ENCODE results near the gene AP4S1.
"Not testable (repeated sequence)": the region's sequence is repeated elsewhere in the genome, so short reads cannot be mapped to it uniquely, and the experiment has no call there.

AP4S1 gene

GRCh38 chr14:31090883-31091764 lies 65.7 kb downstream of the AP4S1 start:
- DNase-seq: peak; percentile 9

DNA sequence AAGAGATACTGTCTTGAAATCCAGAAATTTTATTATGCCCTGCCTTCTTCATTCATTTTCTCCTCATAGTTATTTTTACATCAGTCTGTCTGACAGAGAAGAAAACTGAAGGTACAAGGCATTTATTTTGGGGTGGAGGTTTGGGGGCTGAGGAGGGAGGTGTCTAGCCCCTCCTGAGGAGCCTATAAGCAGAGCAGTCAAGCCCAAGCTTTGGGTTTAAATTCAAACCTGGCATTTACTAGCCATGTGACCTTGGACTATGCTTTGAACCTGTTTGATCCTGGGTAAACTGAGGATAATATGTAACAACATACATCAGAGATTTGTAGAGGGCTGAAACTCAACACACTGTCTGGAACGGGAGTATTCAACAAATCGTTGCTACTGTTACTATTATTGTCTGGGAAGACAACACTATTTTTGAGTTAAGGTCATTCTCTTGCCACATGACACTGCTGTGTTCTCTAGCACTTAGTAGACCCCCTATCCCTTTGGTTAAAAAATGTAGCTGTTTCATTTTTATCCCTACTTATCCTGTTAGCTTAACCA lies 66.8 kb downstream of the AP4S1 start:
- DNase-seq: no peak

- not testable (repeated sequence) for DNase-seq
Observed at GRCh38 chr14:31093884-31094839, 68.7 kb downstream of the AP4S1 start.

DNA sequence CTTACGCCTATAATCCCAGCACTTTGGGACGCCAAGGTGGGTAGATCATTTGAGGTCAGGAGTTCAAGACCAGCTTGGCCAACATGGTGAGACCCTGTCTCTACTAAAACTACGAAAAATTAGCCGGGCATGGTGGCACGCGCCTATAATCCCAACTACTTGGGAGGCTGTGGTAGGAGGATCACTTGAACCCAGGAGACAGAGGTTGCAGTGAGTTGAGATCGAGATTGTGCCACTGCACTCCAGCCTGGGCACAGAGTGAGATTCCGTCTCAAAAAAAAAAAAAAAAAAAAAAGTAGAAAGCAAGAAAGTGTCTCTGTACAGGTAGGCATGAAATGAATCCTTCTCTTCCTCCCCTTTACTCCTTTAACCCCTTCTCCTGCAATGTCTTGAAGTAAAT lies 70.4 kb downstream of the AP4S1 start:
- not testable (repeated sequence) for DNase-seq

DNA sequence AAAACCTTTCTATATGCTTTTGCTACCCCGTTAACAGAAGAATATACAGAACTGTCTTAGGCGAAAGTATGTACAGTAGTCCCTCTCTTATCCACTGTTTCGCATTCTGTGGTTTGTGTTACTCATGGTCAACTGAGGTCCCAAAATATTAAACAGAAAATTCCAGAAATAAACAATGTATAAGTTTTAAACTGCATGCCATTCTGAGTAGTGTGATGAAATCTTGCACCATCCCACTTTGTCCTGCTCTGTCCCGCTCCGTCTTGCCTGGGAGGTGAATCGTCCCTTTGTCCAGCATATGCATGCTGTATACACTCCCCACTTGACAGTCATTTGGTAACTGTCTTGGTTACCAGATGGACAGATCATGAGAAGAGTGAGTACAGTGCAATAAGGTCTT lies 70.8 kb downstream of the AP4S1 start:
- DNase-seq: no peak

- DNase-seq: no peak
Observed at GRCh38 chr14:31097081-31097480, 71.6 kb downstream of the AP4S1 start.

DNA sequence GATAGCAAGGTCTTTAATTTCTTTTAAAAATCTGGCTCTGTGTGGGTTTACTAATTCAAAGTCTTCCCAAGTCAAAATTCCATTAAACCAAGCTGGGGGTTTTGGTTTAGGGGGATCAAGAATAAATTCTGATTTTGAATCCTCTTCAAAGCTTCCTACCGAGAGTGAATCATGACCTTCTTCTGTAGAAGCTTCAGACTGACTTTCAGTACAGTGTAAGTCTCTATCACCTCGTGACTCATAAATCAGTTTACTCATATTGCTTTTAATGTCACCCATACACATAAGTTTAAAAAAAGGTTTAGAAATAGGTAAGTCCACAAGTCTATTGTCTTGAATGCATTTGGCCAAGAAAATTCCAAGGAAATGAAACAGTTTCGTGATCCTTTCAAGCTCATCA lies 81.3 kb downstream of the AP4S1 start:
- DNase-seq: no peak

DNA sequence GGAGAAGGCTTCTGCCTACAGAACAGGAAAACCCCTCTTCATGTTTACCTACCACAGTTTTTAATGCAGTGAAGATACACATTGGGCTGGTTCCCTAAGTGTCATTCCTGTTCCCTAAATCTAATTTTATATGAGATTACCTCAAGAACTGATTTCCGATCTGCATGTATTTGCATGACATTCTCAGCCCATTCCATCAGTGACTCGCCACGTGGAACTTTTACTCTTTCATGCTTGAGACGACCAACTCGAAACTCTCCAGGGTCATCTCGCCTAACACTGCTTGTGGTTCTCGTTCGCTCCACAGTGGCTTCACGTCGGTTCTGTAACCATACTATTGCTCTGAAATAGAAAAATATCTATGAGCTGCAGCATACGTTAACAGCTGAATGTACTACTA lies 83.8 kb downstream of the AP4S1 start:
- DNase-seq: no peak

DNA sequence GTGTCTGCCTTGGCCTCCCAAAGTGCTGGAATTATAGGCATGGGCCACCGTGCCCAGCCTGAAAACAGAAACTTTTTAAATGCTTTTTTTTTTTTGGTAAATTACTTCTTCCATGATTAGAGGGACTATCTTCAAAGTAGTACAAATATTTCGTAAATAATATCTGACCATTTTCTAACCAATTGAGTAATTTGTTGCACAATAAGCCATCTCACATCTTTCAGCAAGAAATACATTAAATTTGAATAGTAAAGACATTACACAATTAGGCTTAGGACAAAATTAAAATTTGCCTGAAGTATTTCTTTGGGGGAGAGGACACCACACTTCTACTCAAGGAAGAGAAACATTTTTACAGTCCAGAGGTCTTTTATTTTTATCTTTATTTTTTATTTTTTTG lies 85.4 kb downstream of the AP4S1 start:
- DNase-seq: no peak

DNA sequence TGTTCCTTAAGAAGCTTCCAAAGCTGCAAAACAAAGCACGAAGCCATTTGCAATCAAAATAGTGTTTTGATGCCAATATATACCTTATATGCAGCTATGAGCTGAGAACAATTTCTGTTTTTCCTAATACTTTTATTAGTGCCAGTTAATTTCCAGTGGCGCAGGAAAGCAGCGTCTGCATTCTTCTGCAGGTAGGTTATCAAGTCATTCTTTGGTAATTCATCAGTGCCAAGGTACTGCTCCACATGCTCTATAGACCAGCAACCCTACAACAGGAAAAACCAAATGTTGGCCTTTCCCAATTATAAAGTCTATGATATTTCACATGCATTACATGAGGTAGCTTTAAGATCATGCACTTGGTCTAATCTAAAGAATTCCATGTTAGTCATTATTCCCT lies 88.3 kb downstream of the AP4S1 start:
- DNase-seq: no peak

DNA sequence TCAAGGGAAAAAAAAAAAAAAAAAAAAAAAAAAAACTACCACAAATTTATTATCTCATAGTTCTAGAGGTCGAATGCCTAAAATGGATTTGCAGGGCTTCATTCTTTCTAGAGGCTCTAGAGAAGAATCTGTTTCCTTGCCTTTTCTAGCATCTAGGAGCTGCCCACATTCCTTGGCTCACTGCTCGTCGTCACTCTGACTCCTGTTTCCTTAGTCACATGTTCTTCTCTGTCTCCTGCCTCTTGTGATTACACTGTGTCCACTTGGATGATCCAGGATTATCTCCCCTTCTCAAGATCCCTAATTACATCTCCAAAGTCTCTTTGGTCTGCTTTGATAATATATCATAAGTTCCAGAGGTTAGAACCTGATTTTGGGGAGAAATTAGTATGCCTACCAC lies 93.4 kb downstream of the AP4S1 start:
- no peak for DNase-seq

GRCh38 chr14:31122098-31122611 lies 96.7 kb downstream of the AP4S1 start:
- DNase-seq: no peak

- DNase-seq: no peak
Observed at GRCh38 chr14:31122921-31123320, 97.5 kb downstream of the AP4S1 start.

- no peak for DNase-seq
Observed at GRCh38 chr14:31124197-31124596, 98.7 kb downstream of the AP4S1 start.

DNA sequence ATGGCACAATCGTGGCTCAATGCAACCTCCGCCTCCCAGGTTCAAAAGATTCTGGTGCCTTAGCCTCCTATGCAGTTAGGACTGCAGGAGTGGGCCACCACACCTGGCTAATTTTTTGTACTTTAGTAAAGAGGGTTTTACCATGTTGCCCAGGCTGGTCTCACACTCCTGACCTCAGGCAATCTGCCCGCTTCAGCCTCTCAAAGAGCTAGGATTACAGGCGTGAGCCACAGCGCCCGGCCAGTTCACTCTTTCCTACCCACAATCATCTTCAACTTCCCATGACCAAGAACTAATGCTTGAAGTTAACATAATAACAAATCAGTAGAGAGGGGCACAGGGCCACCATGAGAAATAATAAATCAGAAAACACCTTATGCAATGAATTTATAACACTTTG lies 99.8 kb downstream of the AP4S1 start:
- DNase-seq: no peak

DNA sequence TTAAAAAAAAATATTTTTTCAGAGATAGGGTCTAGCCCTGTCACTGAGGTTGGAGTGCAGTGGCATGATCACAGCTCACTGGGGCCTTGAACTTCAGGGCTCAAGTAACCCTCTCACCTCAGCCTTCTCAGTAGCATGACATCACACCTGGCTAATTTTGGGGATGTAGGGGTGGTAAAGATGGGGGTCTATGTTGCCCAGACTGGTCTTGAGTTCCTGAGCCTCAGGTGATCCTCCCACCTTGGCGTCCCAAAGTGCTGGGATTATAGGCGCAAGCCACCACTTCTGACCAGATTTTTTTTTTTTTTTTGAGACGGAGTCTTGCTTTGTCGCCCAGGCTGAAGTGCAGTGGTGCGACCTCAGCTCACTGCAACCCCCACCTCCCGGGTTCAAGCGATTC lies 101.2 kb downstream of the AP4S1 start:
- no peak for DNase-seq

DNA sequence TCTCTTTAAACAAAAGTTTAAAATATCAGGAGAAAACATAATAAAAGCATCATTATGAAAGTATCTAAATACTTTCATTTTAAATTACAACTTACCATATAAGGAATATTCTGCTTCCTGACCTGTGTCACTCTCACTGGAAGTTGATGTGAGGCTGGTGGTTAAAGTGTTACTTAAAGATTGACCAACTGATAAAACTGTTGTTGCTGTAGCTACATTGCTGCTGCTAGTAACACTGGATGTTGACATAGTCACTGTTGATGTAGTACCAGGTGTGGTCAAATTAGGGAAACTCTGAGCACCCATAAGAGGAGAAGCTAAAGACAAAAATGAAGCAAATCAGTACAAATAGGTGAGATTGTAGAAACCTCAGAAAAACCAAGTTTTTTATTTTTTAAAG lies 102.2 kb downstream of the AP4S1 start:
- no peak for DNase-seq

GRCh38 chr14:31128601-31129526 lies 103.4 kb downstream of the AP4S1 start:
- DNase-seq: no peak

DNA sequence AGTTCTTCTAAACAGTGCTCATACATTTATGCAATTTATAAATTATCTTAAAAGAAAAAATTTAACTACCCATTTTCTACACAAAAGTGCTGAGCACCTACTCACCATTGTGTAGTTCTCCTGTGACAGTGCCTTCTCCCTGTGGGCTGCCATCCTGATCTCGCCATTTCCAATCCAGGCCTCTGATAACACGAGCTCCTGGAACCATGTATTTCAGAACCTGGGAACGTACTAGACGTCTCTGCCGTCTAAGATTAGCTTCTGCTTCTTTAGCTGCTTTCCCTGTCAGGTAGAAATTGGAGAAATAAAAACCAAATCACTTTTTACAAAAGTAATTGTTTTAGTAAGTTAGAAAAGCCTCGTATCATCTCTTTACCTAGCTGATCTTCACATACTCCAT lies 107.7 kb downstream of the AP4S1 start:
- no peak for DNase-seq

GRCh38 chr14:31137214-31137889 lies 111.9 kb downstream of the AP4S1 start:
- no peak for DNase-seq

- DNase-seq: no peak
Observed at GRCh38 chr14:31138301-31138700, 112.9 kb downstream of the AP4S1 start.
